IMR-90 (cell line): ENCODE results near the gene ENDOU.

ENCODE experiments used
- BHLHE40 ChIP-seq: fragments of 150-350 bp; IDR thresholded peaks from 2 replicates; pipeline ENCODE4 v1.6.1; 2016; ENCODE audit warnings: mild to moderate bottlenecking, low read depth, low read length
- CEBPB ChIP-seq: IDR thresholded peaks from 2 replicates; pipeline ENCODE4 v1.6.1; 2012; ENCODE audit warnings: low read depth, low read length, improper control_type of control experiment
- CTCF ChIP-seq: conservative IDR thresholded peaks from 2 replicates; pipeline ENCODE4 v1.5.1; 2012; ENCODE audit warnings: mild to moderate bottlenecking, low read depth, low read length, improper control_type of control experiment
- MAZ ChIP-seq: IDR thresholded peaks from 2 replicates; pipeline ENCODE4 v1.6.1; 2012; ENCODE audit warnings: low read depth, mild to moderate bottlenecking, low read length, improper control_type of control experiment, moderate library complexity, borderline replicate concordance
- MXI1 ChIP-seq: IDR thresholded peaks from 2 replicates; pipeline ENCODE4 v1.6.1; 2012; ENCODE audit warnings: low read depth, mild to moderate bottlenecking, low read length, moderate library complexity, borderline replicate concordance
- POLR2A ChIP-seq: IDR thresholded peaks from 2 replicates; pipeline ENCODE4 v1.6.1; 2012; ENCODE audit warnings: mild to moderate bottlenecking, low read depth, low read length
- RAD21 ChIP-seq: IDR thresholded peaks from 2 replicates; pipeline ENCODE4 v1.6.1; 2012; ENCODE audit warnings: low read length, improper control_type of control experiment
- SMC3 ChIP-seq: fragments of 150-350 bp; IDR thresholded peaks from 2 replicates; pipeline ENCODE4 v1.6.1; 2016; ENCODE audit warnings: low read depth, mild to moderate bottlenecking, antibody characterized with exemption, low read length, moderate library complexity
- USF2 ChIP-seq: fragments of 150-350 bp; IDR thresholded peaks from 2 replicates; pipeline ENCODE4 v1.6.1; 2017; ENCODE audit warnings: mild to moderate bottlenecking, antibody characterized with exemption, low read length, low read depth

- TF ChIP-seq MAZ (no peak), CTCF (no peak), USF2 (no peak), BHLHE40 (no peak), POLR2A (no peak), CEBPB (no peak), RAD21 (no peak), MXI1 (no peak), SMC3 (no peak)
Observed at GRCh38 chr12:47733142-47733541, 7.9 kb upstream of the ENDOU start.
